Measurements from ENCODE around the gene RAD50. TPM values are rescaled to one million over a fixed set of nuclear protein-coding genes. Genes with fewer than 3 reads are reported as not detected.

Gene RAD50
- total RNA-seq, 1 donor from 2014 or later: 33.2 TPM

GRCh38 chr5:132684922-132685720 lies 128.3 kb downstream of the RAD50 start:
- intact Hi-C loops (cut with DNase I): no loop called here

GRCh38 chr5:132686193-132686592 lies 129.4 kb downstream of the RAD50 start:
- DNase-seq (no peak), ATAC-seq (no peak)
- Histone ChIP-seq H3K36me3 (no peaks in the 10 kb centered on the region), H3K4me3 (no peak overlapping the region), H3K27me3 (ENCODE audit: low read depth) (no peaks in the 10 kb centered on the region), H3K27ac (no peak overlapping the region), H3K4me1 (no peaks in the 10 kb centered on the region), H3K9me3 (no peaks in the 10 kb centered on the region)
- intact Hi-C loops (cut with DNase I): no loop called here
- no peak for TF ChIP-seq CTCF (IDR thresholded peaks at IDR 0.05)

More at GRCh38 chr5:132684922-132685720, 128.3 kb downstream of the RAD50 start:
- Histone ChIP-seq H3K27ac (no peak overlapping the region), H3K27me3 (ENCODE audit: low read depth) (no peaks in the 10 kb centered on the region), H3K36me3 (no peaks in the 10 kb centered on the region), H3K4me3 (no peak overlapping the region), H3K9me3 (no peaks in the 10 kb centered on the region), H3K4me1 (no peaks in the 10 kb centered on the region)
- TF ChIP-seq CTCF (IDR thresholded peaks at IDR 0.05): no peak
- no peak for ATAC-seq
- DNase-seq: no peak

DNA sequence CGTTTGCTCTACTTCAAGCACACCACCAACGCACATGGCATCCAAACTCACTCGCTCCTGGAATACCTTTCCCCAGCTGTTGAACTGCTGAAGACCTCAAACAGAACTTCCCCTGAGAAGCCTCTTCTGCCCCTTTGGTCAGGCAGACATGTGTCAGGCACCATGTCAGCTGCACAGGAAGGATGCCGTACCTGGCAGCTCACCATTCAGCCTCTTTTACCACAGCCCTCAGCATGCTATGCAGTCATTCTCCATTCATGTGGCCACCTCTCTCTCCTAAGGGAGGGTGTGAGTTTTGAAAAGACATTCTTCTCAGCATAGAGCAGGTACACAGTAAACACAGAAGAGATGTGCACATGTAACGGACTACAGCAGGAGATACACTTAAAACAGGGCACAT lies 131.2 kb downstream of the RAD50 start:
- ATAC-seq: no peak
- intact Hi-C loops (cut with DNase I): no loop called here
- Histone ChIP-seq H3K27me3 (ENCODE audit: low read depth) (no peaks in the 10 kb centered on the region), H3K4me1 (no peaks in the 10 kb centered on the region), H3K36me3 (no peaks in the 10 kb centered on the region), H3K27ac (no peak overlapping the region), H3K9me3 (no peaks in the 10 kb centered on the region), H3K4me3 (no peak overlapping the region)
- TF ChIP-seq CTCF (IDR thresholded peaks at IDR 0.05): no peak
- no peak for DNase-seq

DNA sequence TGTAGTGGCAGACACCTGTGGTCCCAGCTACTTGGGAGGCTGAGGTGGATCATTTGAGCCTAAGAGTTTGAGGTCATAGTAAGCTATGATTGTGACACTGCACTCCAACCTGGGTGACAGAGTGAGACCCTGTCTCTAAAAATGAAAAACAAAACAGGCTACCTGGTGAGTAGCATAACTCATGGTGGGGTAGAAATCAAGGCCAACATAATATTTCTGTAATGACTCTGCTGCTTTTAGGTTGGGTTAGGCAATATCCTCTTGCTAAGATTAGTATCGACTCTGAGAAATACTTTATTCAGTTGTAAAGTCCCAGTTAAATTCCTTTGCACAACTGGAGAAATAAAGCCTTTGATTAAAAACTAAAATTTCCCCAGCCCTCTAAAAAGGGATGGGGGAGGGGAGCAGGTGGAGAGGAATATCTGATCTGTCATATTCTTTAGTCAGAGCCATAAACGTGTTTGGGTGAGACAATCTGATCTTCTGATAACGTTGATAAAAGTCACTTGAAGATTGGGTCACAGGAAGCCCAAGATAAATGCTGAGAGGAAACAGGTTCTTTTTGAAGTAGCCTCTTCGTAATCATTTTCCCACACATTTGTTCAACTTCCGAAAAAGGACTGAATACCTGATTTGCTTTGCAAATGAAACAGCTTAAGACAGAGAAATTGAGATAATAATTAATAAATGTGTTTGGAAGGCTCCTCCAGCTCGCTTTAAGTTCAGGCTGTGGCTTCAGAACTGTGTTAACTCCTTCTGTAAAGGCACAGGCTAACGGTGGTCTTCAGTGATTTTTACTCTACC lies 132.0 kb downstream of the RAD50 start:
- ATAC-seq (no peak), DNase-seq (no peak)
- no peaks in the 10 kb centered on the region for H3K27me3 ChIP-seq (ENCODE audit: low read depth)
- intact Hi-C loops (cut with DNase I): no loop called here
- no peak overlapping the region for H3K4me3 ChIP-seq
- no peaks in the 10 kb centered on the region for H3K4me1 ChIP-seq
- no peak overlapping the region for H3K27ac ChIP-seq
- H3K36me3 ChIP-seq: no peaks in the 10 kb centered on the region
- no peak for TF ChIP-seq CTCF (IDR thresholded peaks at IDR 0.05)
- no peaks in the 10 kb centered on the region for H3K9me3 ChIP-seq

- Histone ChIP-seq H3K27me3 (ENCODE audit: low read depth) (no peaks in the 10 kb centered on the region), H3K4me3 (no peak overlapping the region), H3K36me3 (no peaks in the 10 kb centered on the region), H3K9me3 (no peaks in the 10 kb centered on the region), H3K27ac (no peak overlapping the region), H3K4me1 (no peaks in the 10 kb centered on the region)
- no peak for TF ChIP-seq CTCF (IDR thresholded peaks at IDR 0.05)
- ATAC-seq: no peak
- intact Hi-C loops (cut with DNase I): no loop called here
- DNase-seq: no peak
Observed at GRCh38 chr5:132689513-132689912, 132.7 kb downstream of the RAD50 start.
